Endothelial cell of umbilical vein (primary cell): ENCODE measurements around the gene INHBB. TPM values are rescaled to one million over a fixed set of nuclear protein-coding genes. Genes with fewer than 3 reads are reported as not detected.

Source experiments
- BruUV-seq: library from RNA; stranded (reverse); fragments of 400-500 nt; replicated peaks from 2 replicates; lab custom pipeline; 2021; lab: Mats Ljungman, UMichigan
- CTCF ChIA-PET: fragments of 300-600, 350-600 bp; sonication (Branson Sonifier 250); formaldehyde crosslinking; loops from one replicate; lab custom pipeline; 2021; ENCODE audit warnings: antibody characterized with exemption, inconsistent platforms; lab: Charles Lee
- POLR2A ChIA-PET: fragments of 300-600, 350-600 bp; sonication (Branson Sonifier 250); formaldehyde crosslinking; loops from one replicate; lab custom pipeline; 2021; ENCODE audit warnings: antibody characterized with exemption, inconsistent platforms; lab: Charles Lee
- DNase-seq: peaks from one replicate; pipeline ENCODE4 v3.0.0-alpha.2; 2011; ENCODE audit warnings: low read depth, low spot score
- FAIRE-seq: peaks from 2 replicates; lab custom pipeline; 2011; peaks lifted over from hg19 to GRCh38; lab: Jason Lieb, UNC
- H2AFZ ChIP-seq: 2 replicates; pipeline ENCODE4 v1.6.0; 2012; ENCODE audit warnings: low read depth, low read length, control low read depth, inconsistent platforms
- H3K27ac ChIP-seq: 2 replicates; pipeline ENCODE4 v1.5.1; 2011; ENCODE audit warnings: low read depth, mild to moderate bottlenecking, control low read depth, low read length, moderate library complexity; ENCODE audit not compliant: insufficient read depth
- H3K27me3 ChIP-seq, 2 experiments: 2 replicates each; pipeline versions ENCODE4 v1.6.0 to v1.6.1; 2011; ENCODE audit warnings: low read length in 2 of 2, mixed read lengths in 1 of 2; ENCODE audit not compliant: control insufficient read depth in 2 of 2, insufficient read depth in 2 of 2
- H3K36me3 ChIP-seq, 2 experiments: 2 replicates in 1 of 2; 3 replicates in 1 of 2; pipeline ENCODE4 v1.5.1; 2011; ENCODE audit warnings: low read length in 2 of 2, mild to moderate bottlenecking in 1 of 2, moderate library complexity in 1 of 2; ENCODE audit not compliant: control insufficient read depth in 2 of 2, insufficient read depth in 2 of 2; ENCODE audit errors: extremely low read depth in 1 of 2
- H3K4me1 ChIP-seq: 3 replicates; pipeline ENCODE4 v1.5.1; 2011; ENCODE audit warnings: mild to moderate bottlenecking, low read length; ENCODE audit not compliant: control insufficient read depth, insufficient read depth; ENCODE audit errors: extremely low read depth
- H3K4me2 ChIP-seq: 2 replicates; pipeline ENCODE4 v1.6.1; 2011; ENCODE audit warnings: low read length, control low read depth, mixed read lengths; ENCODE audit not compliant: insufficient read depth
- H3K4me3 ChIP-seq, 3 experiments: fragments of 200-600 bp in 1 of 3; sonication (generic), shearing (Covaris generic) in 1 of 3; replicated peaks in 1 of 3; 2 replicates each; pipeline ENCODE4 v1.5.1; 2011 to 2016; ENCODE audit warnings: control low read depth in 3 of 3, low read length in 3 of 3, mild to moderate bottlenecking in 2 of 3, inconsistent platforms in 1 of 3, low read depth in 1 of 3, moderate library complexity in 1 of 3; ENCODE audit not compliant: insufficient read depth in 1 of 3
- H3K79me2 ChIP-seq: 2 replicates; pipeline ENCODE4 v1.6.0; 2012; ENCODE audit warnings: low read length, inconsistent platforms; ENCODE audit not compliant: control insufficient read depth, insufficient read depth
- H3K9ac ChIP-seq: replicated peaks from 2 replicates; pipeline ENCODE3; 2011; ENCODE audit warnings: low read length, control low read depth; ENCODE audit not compliant: insufficient read depth; ENCODE audit errors: extremely low read depth
- H3K9me1 ChIP-seq: replicated peaks from 3 replicates; pipeline ENCODE4 v1.6.0; 2011; ENCODE audit warnings: mild to moderate bottlenecking, low read length; ENCODE audit not compliant: control insufficient read depth, insufficient read depth; ENCODE audit errors: extremely low read depth
- H3K9me3 ChIP-seq: replicated peaks from 2 replicates; pipeline ENCODE4 v1.5.1; 2012; ENCODE audit warnings: low read length, inconsistent platforms; ENCODE audit not compliant: control insufficient read depth, insufficient read depth
- H4K20me1 ChIP-seq: replicated peaks from 2 replicates; pipeline ENCODE3; 2011; ENCODE audit warnings: mild to moderate bottlenecking, low read length; ENCODE audit not compliant: control insufficient read depth, insufficient read depth; ENCODE audit errors: extremely low read depth
- CTCF ChIP-seq, 2 donors: IDR thresholded peaks; 1 replicate in 1 of 2; 2 replicates in 1 of 2; pipeline ENCODE4 v1.5.1; 2011; ENCODE audit warnings: low read length in 2 of 2, mild to moderate bottlenecking in 2 of 2, moderate library complexity in 2 of 2, control low read depth in 1 of 2, inconsistent platforms in 1 of 2, low read depth in 1 of 2; ENCODE audit not compliant: insufficient read depth in 1 of 2; ENCODE audit errors: extremely low read depth in 1 of 2
- EZH2 ChIP-seq: IDR thresholded peaks from 2 replicates; pipeline ENCODE4 v1.6.1; 2012; ENCODE audit warnings: borderline replicate concordance, low read depth, mild to moderate bottlenecking, moderate library complexity, low read length, inconsistent platforms; ENCODE audit not compliant: severe bottlenecking
- FOS ChIP-seq: IDR thresholded peaks from 2 replicates; pipeline ENCODE4 v1.6.1; 2011; ENCODE audit warnings: mild to moderate bottlenecking, low read length, moderate library complexity, borderline replicate concordance; ENCODE audit not compliant: insufficient read depth
- GATA2 ChIP-seq: IDR thresholded peaks from 2 replicates; pipeline ENCODE4 v1.7.0; 2011; ENCODE audit warnings: low read depth, mild to moderate bottlenecking, moderate library complexity, mixed read lengths, low read length; ENCODE audit not compliant: insufficient read length, insufficient read depth
- JUN ChIP-seq: IDR thresholded peaks from 2 replicates; pipeline ENCODE4 v1.6.1; 2011; ENCODE audit warnings: borderline replicate concordance, low read depth; ENCODE audit not compliant: insufficient read length, insufficient read depth
- MYC ChIP-seq: IDR thresholded peaks from one replicate; pipeline ENCODE4 v1.6.1; 2011; ENCODE audit warnings: mild to moderate bottlenecking, low read depth, low read length
- POLR2AphosphoS5 ChIP-seq: IDR thresholded peaks from 2 replicates; pipeline ENCODE4 v1.6.1; 2012; ENCODE audit warnings: low read depth, mild to moderate bottlenecking, control low read depth, low read length, moderate library complexity; ENCODE audit not compliant: insufficient read depth
- dilution Hi-C: fragments of 300-500 bp; cut with MboI; formaldehyde crosslinking; loops from one replicate; pipeline ENCODE4 v1.15.0; 2019; ENCODE audit warnings: low sequenced_read_pairs; ENCODE audit not compliant: extremely low pct_ligation_motif_present
- intact Hi-C: fragments of 100-400 bp; cut with micrococcal nuclease; formaldehyde crosslinking; loops from one replicate; pipeline ENCODE4 v1.10.0; 2022
- polyA plus RNA-seq, 4 experiments: library from polyadenylated mRNA; depleted of rRNA in 3 of 4; stranded (reverse) in 3 of 4; unstranded in 1 of 4; fragments of >200 nt; gene quantifications; 2 replicates each; pipeline versions ENCODE4 v1.2.1 to v1.2.3, GENCODE V29; 2011 to 2012; ENCODE audit warnings: missing spikeins in 1 of 4
- total RNA-seq: library from RNA; stranded (reverse); gene quantifications from 2 replicates; pipeline ENCODE4 v1.2.3, GENCODE V29; 2021
- TF ChIP-seq, protein P1 (sequence below): IDR thresholded peaks from 2 replicates; pipeline ENCODE4 v1.6.1; 2011; ENCODE audit not compliant: insufficient read depth, insufficient read length

Gene INHBB
- total and polyA plus RNA-seq, 2 donors (not counting 3 experiments of a cell fraction or from before 2014, with no cell fraction given), result 0.11 to 1.8 TPM

GRCh38 chr2:120353931-120354330, 8.0 kb downstream of the INHBB start:
- ChIA-PET POLR2A (no interaction called here), CTCF (no interaction called here)
- peaks cover under 1 to 9% of the 10 kb centered on the region in 2 experiments for H3K27me3 ChIP-seq
- H3K9me1 ChIP-seq, result no peaks in the 10 kb centered on the region
- dilution Hi-C loops (no loop called here), intact Hi-C loops (no loop called here)
- no peak overlapping the region for H3K4me2 ChIP-seq
- H3K9me3 ChIP-seq, result no peaks in the 10 kb centered on the region
- H3K36me3 ChIP-seq, result no peaks in the 10 kb centered on the region
- TF ChIP-seq JUN (no peak), EZH2 (no peak), POLR2AphosphoS5 (no peak), CTCF (IDR thresholded peaks at IDR 0.05; ENCODE audit: extremely low read depth in 1 of 2, insufficient read depth in 1 of 2, low read depth in 1 of 2, low read length in 2 of 2) (no peak), MYC (no peak), FOS (no peak), GATA2 (no peak)
- TF ChIP-seq, protein P1, sequence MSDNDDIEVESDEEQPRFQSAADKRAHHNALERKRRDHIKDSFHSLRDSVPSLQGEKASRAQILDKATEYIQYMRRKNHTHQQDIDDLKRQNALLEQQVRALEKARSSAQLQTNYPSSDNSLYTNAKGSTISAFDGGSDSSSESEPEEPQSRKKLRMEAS, result no peak
- no peaks in the 10 kb centered on the region for H3K4me1 ChIP-seq
- no peak for FAIRE-seq
- no peak overlapping the region for H3K9ac ChIP-seq
- no peak overlapping the region for H3K4me3 ChIP-seq
- no peaks in the 10 kb centered on the region for H3K79me2 ChIP-seq
- DNase-seq, result no peak
- H2AFZ ChIP-seq, result no peak overlapping the region
- BruUV-seq, result no TSS peak
- H4K20me1 ChIP-seq, result no peaks in the 10 kb centered on the region
- no peak overlapping the region for H3K27ac ChIP-seq
